ENCODE measurements around the gene KIR3DL1.

DNA sequence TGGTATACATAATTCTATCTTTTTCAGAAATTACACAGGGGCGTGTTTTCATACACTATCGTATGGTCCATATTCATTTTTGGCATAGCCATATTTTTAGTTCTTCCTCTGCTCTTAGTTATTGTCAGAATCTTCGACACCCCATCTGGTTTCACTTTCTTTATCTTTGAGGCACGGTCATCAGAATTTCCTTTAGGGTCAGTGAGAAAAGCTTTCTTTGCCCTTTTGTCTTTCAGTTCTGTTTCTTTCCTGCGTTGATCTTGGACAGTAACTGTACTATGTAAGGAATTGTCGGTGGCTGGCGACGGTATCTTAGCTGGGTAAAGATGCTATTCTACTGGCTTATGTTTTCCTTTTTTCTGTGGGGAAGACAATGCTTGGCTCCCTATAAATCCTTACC is 23.5 kb upstream of the KIR3DL1 start:
- TF ChIP-seq, protein P1, sequence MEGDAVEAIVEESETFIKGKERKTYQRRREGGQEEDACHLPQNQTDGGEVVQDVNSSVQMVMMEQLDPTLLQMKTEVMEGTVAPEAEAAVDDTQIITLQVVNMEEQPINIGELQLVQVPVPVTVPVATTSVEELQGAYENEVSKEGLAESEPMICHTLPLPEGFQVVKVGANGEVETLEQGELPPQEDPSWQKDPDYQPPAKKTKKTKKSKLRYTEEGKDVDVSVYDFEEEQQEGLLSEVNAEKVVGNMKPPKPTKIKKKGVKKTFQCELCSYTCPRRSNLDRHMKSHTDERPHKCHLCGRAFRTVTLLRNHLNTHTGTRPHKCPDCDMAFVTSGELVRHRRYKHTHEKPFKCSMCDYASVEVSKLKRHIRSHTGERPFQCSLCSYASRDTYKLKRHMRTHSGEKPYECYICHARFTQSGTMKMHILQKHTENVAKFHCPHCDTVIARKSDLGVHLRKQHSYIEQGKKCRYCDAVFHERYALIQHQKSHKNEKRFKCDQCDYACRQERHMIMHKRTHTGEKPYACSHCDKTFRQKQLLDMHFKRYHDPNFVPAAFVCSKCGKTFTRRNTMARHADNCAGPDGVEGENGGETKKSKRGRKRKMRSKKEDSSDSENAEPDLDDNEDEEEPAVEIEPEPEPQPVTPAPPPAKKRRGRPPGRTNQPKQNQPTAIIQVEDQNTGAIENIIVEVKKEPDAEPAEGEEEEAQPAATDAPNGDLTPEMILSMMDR (IDR thresholded peaks at IDR 0.05) = no peak
- TF ChIP-seq MEF2A (IDR thresholded peaks at IDR 0.05; ENCODE audit: borderline replicate concordance, low read depth) (no peak), POLR2AphosphoS5 (IDR thresholded peaks at IDR 0.05; ENCODE audit: low read depth, low read length) (no peak), TCF12 (IDR thresholded peaks at IDR 0.05) (no peak), RFX5 (IDR thresholded peaks at IDR 0.05; ENCODE audit: low read length) (no peak), GATA2 (CRISPR knock-in tag; IDR thresholded peaks at IDR 0.05) (no peak), EP300 (IDR thresholded peaks at IDR 0.05; ENCODE audit: borderline replicate concordance in 1 of 2, low read depth in 1 of 2, low read length in 1 of 2) (no peak), YY1 (IDR thresholded peaks at IDR 0.05; ENCODE audit: low read depth) (no peak), EZH2phosphoT487 (IDR thresholded peaks at IDR 0.05; ENCODE audit: borderline replicate concordance, low read depth) (no peak), TAF1 (IDR thresholded peaks at IDR 0.05; ENCODE audit: borderline replicate concordance, low read depth, low read length) (no peak), GABPA (IDR thresholded peaks at IDR 0.05; ENCODE audit: low read depth) (no peak), CHD2 (IDR thresholded peaks at IDR 0.05; ENCODE audit: low read length, partially characterized antibody) (no peak)
- TF ChIP-seq, protein P2, sequence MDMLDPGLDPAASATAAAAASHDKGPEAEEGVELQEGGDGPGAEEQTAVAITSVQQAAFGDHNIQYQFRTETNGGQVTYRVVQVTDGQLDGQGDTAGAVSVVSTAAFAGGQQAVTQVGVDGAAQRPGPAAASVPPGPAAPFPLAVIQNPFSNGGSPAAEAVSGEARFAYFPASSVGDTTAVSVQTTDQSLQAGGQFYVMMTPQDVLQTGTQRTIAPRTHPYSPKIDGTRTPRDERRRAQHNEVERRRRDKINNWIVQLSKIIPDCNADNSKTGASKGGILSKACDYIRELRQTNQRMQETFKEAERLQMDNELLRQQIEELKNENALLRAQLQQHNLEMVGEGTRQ (IDR thresholded peaks at IDR 0.05; ENCODE audit: borderline replicate concordance, low read depth, low read length) = no peak
